NCI-H187 (cell line): ENCODE results near the gene STX12.
"Not testable (repeated sequence)": the region's sequence is repeated elsewhere in the genome, so short reads cannot be mapped to it uniquely, and the experiment has no call there.

Source experiments
- DNase-seq, 2 experiments: peaks; one replicate each; lab custom pipeline; 2025; lab: John Stamatoyannopoulos, UW

Gene STX12

DNA sequence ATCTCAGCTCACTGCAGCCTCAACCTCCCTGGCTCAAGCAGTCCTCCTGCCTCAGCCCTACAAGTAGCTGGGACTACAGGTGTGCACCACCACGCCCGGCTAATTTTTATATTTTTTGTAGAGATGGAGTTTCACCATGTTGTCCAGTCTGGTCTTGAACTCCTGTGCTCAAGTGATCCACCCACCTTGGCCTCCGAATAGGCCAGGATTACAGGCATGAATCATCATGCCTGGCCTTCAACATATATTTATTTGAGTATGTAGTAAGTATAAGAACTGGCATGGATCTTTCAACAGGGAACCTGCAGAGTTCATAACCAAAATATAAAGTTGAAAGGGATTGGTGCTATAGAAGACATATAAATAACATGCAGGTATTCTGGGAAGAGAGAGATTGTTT is 2.3 kb downstream of the STX12 start:
- DNase-seq, result not testable (repeated sequence)

DNA sequence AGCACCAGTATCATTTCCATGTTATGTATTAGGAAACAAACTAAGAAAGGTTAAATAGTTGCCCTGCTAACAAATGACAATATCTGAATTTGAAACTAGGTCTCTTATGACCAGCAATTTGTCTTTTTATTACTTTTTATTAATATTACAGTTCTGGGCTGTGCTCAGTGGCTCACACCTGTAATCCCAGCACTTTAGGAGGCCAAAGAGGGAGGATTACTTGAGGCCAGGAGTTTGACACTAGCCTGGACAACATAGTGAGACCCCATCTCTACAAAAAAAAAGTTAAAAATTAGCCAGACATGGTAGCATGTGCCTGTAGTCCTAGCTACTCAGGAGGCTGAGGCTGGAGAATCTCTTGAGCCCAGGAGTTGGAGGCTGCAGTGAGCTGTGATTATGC is 3.3 kb downstream of the STX12 start:
- DNase-seq, result not testable (repeated sequence)

DNA sequence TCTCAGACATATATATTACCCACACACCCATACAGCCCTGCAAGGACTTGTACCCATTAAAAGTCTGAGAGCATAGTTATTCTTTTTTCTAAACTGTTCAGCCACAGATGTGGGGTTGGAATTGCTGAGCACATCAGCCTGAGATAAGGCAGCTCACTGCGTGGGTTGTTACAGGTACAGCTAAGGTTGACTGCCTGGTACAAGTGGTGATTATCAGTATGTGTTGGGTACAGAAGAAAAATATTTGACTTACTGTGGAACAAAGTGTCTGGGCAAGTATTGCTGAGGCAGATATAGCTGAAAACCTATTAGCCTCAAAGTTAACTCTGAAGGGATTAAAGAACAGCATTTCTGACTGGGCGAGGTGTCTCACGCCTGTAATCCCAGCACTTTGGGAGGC is 5.0 kb downstream of the STX12 start:
- DNase-seq, result no peak

DNA sequence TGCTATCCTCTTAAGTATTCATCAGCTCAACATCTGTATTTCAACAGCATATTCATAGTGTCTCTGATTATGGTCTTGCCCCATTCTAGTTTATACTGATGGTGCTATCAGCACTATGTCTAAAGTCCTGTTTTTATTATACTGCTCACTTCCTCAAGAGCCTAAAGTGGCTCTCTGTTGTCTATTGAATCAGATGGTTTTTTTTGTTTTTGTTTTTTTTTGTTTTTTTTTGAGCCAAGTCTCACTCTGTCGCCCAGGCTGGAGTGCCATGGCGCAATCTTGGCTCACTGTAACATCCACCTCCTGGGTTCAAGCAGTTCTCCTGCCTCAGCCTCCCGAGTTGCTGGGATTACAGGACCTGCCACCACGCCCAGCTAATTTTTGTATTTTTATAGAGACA is 6.1 kb downstream of the STX12 start:
- DNase-seq, result no peak

DNA sequence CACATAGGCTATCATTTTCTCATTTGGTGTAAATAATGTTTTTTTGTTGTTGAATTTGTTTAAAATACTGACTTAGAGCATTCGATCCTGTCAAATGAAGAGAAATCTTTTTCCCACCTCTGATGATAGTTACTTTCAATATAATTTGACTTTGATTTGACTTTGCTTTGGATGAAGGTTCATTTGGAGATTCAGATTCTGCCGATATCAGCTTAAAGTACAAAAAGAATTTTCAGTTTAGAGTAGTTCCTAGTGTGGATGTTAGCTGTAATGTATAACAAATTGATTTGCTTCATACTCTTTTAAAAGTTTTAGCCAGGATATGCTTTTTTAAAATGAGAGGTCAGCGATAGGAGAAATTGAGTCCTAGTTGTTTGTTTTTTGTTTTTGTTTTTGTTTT is 9.9 kb downstream of the STX12 start:
- DNase-seq, result no peak

DNA sequence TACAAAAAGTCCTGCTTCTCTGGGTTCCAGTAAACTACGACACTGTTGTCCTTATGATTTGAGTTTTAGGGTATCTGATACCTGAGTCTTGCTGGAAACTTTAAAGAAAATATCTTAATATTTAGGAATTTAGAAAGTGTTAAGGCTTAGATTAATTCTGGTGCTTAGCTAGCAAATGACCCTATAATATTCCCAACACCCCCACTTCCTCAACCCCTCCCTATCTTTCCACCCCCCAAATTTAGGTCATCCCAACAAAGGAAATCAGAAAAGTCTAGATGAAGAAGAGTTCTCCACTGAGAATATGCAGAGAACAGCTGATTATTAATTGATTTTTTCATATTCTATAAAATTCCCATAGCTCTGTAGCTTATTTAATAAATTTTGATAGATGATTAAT is 11.7 kb downstream of the STX12 start:
- no peak for DNase-seq

DNA sequence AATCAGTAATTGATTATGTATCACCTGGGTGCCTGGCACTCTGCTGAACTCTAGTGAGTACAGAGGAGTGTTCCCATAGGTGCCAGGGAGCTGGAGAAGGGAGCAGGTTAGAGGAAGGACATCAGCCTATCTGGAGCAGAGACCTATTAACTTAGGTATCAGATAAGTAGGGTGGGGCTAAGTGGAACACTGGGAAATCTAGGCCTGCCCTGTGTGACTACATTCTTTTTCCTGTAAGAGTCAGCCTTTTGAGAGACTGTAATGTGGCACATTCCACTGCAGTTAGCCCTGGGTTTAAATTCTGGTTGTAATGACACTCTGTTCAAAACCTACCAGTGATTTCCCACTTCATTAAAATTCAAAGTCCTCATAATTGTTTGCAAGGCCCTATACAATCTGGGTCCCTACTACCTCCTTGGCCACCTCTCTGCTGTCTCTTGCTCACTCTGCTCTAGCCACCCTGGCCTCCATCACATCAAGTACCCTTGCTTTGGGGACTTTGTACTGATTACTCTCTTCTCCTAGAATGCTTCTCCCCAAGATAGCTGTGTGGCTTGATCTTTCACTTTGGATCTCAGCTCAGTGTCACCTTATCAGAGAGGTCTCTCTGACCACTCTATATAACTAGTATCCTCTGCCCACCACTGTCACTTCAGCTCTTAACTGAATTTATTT is 12.9 kb downstream of the STX12 start:
- no peak for DNase-seq

DNA sequence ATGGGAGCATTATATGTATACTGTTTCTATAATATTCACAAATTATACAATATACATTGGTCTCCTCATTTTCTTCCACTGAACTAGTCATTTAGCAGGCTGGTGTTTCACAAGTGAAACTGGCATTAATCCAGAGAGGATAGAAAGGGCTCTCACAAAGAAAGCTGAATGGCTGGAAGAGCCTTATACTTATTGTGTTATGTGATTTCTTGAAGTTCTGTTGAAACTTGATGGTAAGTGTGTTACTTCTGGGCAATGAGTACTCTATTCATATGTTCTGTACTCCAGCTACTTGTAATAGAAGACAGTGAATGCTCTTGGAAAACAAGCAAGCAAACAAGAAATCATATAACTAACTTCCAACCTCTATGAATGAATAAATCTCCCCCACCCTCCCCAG is 14.9 kb downstream of the STX12 start:
- no peak for DNase-seq

DNA sequence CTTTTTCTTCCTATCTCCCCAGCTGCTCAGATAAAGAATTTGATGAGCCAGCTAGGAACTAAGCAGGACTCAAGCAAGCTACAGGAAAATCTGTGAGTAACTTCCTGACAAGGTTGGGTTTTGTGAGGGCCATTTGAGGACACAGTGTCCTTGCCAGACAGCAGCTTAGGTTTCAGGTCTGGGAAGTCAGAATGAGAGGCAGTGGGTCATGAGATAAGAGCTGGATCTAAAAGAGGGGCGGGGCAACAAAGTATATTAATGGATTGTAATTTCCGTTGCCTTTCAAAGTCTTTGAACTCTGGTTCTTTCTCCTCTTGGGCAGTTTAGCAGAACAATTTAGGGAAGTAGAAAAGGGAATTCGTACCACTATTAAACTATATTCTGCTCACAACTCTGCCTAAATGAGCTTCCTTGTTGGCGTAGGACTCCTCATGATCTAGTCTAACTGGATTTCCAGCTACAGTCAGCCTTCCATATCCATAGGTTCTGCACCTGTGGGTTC is 16.6 kb downstream of the STX12 start:
- no peak for DNase-seq

DNA sequence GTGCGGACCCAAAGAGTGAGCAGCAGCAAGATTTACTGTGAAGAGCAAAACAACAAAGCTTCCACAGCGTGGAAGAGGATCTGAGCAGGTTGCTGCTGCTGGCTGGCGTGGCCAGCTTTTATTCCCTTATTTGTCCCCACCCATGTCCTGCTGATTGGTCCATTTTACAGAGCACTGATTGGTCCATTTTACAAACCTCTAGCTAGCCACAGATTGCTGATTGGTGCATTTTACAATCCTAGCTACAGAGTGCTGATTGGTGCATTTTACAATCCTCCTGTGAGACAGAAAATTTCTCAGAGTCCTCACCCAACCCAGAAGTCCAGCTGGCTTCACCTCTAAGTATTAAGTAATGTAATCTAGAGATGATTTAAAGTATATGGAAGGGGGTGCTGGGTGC is 17.3 kb downstream of the STX12 start:
- DNase-seq, result not testable (repeated sequence)

DNA sequence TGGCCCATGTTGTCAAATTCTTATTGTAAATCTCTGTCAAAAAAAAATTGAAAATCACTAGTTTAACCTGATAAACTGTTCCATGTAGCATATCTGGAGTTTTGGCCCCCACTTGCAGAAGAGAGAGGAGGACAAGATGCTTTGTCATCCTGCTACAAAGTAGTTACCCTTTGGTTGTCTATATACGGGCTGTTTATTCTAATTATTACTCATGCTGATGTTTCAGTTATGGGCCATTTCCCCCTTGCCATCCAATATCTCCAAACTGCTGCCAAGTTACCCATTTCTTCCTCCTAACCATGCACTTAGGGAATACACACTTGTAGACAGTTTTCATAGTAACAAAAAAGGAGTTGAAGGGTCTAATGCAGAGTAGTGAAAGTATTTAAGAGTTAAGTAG is 22.6 kb downstream of the STX12 start:
- DNase-seq, result no peak

DNA sequence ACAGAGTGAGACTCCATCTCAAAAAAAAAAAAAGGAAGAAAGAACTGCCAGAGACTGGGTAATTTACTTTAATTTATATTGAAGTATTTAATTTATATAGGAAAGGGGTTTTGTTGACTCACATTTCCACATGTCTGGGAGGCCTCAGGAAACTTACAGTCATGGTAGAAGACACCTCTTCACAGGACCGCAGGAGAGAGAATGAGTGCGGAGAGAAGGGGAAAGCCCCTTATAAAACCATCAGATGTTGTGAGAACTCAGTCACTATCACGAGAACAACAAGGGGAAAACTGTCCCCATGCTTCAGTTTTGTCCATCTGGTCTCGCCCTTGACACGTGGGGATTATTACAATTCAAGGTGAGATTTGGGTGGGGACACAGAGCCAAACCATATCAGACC is 31.8 kb downstream of the STX12 start:
- no peak for DNase-seq

DNA sequence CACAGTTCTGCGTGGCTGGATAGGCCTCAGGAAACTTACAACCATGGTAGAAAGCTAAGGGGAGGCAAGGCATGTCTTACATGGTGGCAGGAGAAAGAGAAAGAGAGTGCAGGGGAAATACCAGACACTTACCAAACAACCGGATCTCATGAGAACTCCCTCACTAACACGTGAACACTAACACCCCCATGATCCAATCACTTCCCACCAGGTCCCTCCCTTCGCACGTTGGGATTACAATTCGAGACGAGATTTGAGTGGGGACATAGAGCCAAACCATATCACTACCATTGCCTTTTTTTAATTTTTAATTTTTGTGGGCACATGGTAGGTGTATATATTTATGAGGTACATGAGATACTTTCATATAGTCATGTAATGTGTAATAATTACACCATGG is 33.7 kb downstream of the STX12 start:
- DNase-seq, result no peak

DNA sequence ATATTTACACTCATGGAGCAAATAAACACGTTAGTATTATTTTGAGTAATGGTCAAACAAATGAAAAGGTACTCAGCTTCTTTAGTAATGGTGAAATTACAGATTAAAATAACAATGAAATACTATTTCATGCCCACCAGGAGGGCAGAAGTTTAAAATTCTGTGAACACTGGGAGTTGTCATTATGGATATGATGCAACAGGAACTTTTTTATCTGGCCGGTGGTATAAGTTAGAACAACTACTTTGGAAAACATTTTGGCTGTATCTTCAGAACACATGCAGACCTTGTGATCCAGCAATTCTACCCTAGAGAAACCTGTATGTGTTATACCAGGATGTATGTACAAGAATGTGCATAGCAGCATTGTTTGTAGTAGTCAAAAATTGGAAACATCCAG is 34.4 kb downstream of the STX12 start:
- DNase-seq, result no peak

DNA sequence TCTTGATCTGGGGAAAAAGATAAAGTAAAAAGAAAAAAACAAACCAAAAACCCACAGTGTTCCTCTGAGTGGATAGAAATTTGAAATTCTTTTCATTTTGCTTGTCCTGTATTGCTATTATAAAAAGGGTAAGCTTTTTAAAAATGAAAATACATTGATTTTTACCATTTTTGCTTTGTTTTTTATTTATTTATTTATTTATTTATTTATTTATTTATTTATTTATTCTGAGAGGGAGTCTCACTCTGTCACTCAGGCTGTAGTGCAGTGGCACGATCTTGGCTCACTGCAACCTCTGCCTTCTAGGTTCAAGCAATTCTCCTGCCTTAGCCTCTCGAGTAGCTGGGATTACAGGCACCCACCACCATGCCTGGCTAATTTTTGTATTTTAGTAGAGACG is 35.1 kb downstream of the STX12 start:
- not testable (repeated sequence) for DNase-seq

DNA sequence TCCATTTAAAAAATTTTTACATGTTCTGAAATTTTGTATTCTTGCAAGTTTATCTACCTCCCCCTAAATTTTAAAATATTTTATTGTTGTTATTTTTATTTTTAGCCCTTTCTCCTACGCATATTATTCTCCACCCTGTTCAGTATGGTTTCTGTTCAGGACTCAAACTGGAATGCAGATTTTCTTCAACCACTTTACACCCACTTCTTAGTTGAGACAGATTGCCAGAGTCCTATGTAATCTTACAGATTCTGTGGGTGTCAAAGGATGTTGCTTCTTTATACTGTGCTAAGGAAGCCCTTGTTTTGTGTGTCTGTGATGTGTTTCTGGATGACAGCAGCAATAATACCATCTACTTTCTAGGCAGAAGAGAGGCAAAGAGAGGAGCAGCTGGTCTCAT is 36.9 kb downstream of the STX12 start:
- no peak for DNase-seq

DNA sequence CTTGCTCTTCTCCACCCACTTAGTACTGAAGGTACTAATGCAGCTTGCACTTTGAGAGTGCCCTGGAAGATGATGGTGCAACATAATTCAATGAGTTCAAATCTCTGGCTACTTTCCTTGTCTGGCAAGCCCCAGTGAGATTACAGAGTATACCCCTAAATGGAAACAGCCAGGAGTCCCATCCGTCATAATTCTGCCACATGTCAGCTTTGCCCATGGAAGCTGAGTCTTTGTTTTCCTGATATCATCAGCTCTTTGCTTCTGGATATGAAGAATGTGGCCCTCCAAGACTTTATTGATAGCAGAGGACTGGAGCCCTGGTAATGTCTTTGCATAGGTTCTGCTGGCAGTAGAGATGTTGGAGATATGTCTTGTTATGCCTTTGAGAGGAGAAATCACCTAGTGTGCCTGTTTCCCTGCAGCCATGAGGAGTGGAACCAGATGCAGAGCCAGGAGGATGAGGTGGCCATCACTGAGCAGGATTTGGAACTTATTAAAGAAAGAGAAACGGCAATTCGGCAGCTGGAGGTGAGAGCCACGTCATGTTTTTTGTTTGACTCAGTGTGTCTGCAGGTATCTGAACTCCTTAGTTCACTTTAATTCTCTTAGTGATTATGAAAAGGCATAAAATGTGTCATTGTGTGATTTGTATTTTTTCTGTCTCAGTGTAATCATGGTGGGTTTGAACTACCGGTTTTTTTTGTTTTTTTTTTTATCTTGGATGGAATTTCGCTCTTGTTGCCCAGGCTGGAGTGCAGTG is 38.9 kb downstream of the STX12 start:
- no peak for DNase-seq

DNA sequence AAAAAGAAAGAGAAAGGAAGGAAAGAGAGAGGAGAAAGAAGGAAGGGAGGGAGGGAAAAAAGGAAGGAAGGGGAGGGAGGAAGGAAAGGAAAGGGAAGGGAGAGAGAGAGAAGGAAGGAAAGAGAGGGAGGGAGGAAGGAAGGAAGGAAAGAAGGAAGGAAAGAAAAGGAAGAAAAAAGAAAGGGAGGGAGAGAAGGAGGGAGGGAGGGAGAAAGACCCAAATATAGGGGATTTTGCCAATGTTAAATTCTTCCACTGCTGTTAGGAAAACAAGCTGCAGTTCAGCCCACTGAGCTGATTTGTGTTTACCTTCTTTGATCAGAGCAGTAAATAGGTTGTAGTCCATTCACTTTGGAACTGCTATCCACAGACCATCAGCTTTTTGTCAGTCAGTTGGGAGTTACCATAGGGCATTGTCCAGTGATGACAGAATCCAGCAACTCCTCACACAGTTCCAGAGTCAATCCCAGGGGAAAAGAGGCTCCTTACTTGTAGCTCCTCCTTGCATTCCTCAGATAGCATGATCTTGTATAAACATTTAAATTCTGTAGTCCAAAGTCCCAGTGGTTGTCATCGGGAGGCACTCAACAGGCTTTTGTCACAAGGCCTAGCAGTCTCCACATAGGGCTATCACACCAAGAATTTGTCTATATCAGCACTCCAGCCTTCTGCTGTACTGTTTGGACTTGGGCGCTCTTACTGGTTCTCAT is 44.1 kb downstream of the STX12 start:
- no peak for DNase-seq

DNA sequence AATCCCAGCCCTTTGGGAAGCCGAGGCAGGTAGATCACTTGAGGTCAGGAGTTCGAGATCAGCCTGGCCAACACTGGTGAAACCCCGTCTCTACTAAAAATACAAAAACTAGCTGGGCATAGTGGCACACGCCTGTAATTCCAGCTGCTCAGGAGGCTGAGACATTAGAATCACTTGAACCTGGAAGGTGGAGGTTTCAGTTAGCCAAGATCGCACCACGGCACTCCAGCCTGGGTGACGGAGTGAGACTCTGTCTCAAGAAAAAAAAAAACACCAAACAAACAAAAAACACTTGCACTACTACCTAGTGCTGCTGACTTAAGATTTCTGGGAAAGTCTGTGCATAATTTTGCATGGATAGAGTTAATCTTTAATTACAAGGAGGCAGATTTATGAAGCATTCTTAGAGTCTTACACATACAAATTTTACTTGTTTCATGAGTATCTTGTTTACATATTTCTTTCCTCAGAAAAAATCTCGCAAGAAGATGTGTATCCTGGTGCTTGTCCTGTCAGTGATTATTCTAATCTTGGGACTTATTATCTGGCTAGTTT is 48.8 kb downstream of the STX12 start:
- DNase-seq, result no peak

DNA sequence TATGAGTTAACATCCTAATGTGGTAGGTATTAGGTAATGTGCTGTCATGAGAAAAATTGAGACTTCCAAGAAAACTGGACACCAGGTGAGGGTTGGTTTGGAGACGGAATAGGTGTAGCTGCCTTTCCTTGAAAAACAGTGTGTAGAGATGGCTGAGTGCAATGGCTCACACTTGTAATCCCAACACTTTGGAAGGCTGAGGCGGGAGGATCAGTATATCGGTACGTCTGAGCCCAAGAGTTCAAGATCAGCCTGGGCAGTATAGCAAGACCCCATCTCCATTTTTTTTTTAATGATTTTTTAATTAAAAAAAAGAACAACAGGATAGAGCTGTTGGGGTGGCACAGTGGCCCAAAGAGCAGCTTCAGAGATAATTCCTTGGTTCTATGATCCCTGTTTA is 50.8 kb downstream of the STX12 start:
- no peak for DNase-seq

DNA sequence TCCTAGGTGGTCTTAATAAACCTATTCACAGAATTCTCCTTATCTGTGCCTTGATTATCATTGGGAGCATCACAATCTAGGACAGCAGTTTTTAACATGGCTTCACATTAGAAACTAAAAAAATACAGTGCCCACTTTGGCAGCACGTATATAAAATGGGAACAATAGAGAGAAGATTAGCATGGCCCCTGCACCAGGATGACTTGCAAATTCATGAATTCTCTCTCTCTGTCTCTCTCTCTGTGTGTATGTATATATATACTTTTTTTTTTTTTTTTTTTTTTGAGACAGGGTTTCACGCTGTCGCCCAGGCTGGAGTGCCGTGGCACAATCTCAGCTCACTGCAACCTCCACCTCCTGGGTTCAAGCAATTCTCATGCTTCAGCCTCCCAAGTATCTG is 51.4 kb downstream of the STX12 start:
- no peak for DNase-seq

DNA sequence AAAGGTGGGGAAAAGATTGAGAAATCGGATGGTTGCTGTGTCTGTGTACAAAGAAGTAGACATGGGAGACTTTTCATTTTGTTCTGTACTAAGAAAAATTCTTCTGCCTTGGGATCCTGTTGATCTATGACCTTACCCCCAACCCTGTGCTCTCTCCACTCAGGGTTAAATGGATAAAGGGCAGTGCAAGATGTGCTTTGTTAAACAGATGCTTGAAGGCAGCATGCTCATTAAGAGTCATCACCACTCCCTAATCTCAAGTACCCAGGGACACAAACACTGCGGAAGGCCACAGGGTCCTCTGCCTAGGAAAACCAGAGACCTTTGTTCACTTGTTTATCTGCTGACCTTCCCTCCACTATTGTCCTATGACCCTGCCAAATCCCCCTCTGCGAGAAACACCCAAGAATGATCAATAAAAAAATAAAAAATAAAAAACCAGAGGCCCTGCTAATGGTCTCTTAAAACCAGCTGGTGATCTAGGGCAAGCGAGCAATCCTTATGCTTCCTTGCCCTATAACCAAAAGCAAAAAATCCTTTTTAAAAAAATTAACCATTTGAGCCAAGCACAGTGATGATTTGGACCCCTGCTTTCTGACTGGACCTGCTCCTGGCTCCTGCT is 56.4 kb downstream of the STX12 start:
- DNase-seq, result not testable (repeated sequence)
